Neural progenitor cell (in vitro differentiated cells): ENCODE data around the gene EYA4.

Experiments
- EZH2phosphoT487 ChIP-seq: fragments of 200-600 bp; sonication (generic); IDR thresholded peaks from 2 replicates; pipeline ENCODE4 v1.6.1; 2017; ENCODE audit warnings: antibody characterized with exemption
- TF ChIP-seq, protein P1 (sequence below): fragments of 200-600 bp; sonication (generic); IDR thresholded peaks from 2 replicates; pipeline ENCODE4 v1.5.1; 2017; ENCODE audit warnings: antibody characterized with exemption, mild to moderate bottlenecking

GRCh38 chr6:133526436-133526835 is 285.3 kb downstream of the EYA4 start:
- TF ChIP-seq, protein P1, sequence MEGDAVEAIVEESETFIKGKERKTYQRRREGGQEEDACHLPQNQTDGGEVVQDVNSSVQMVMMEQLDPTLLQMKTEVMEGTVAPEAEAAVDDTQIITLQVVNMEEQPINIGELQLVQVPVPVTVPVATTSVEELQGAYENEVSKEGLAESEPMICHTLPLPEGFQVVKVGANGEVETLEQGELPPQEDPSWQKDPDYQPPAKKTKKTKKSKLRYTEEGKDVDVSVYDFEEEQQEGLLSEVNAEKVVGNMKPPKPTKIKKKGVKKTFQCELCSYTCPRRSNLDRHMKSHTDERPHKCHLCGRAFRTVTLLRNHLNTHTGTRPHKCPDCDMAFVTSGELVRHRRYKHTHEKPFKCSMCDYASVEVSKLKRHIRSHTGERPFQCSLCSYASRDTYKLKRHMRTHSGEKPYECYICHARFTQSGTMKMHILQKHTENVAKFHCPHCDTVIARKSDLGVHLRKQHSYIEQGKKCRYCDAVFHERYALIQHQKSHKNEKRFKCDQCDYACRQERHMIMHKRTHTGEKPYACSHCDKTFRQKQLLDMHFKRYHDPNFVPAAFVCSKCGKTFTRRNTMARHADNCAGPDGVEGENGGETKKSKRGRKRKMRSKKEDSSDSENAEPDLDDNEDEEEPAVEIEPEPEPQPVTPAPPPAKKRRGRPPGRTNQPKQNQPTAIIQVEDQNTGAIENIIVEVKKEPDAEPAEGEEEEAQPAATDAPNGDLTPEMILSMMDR, result no peak
- TF ChIP-seq EZH2phosphoT487, result no peak
